HG03025 (cell line): ENCODE measurements around the gene PRKCA.
"Not testable (repeated sequence)": the region's sequence is repeated elsewhere in the genome, so short reads cannot be mapped to it uniquely, and the experiment has no call there.

Experiments
- ATAC-seq: cut with Tn5 transposase; IDR thresholded peaks from one replicate; pipeline ENCODE4 v1.9.1; 2021; ENCODE audit warnings: mild to moderate bottlenecking, moderate library complexity; ENCODE audit not compliant: unreplicated experiment, low FRiP score

The PRKCA gene

DNA sequence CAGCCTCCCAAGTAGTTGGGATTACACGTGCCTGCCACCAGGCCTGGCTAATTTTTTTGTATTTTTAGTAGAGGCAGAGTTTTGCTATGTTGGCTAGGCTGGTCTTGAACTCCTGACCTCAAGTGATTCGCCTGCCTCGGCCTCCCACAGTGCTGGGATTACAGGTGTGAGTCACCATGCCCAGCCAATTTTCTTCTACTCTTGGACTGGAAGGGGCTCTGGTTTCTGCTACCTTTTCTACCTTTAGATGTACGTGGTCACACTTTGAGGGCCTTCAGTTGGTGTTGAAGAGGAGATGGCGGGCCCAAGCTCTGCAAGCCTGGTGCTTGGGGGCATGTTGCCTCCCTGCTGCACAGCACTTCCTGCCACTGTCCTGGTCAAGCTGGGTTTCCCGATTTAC is 173.6 kb downstream of the PRKCA start:
- no peak for ATAC-seq

DNA sequence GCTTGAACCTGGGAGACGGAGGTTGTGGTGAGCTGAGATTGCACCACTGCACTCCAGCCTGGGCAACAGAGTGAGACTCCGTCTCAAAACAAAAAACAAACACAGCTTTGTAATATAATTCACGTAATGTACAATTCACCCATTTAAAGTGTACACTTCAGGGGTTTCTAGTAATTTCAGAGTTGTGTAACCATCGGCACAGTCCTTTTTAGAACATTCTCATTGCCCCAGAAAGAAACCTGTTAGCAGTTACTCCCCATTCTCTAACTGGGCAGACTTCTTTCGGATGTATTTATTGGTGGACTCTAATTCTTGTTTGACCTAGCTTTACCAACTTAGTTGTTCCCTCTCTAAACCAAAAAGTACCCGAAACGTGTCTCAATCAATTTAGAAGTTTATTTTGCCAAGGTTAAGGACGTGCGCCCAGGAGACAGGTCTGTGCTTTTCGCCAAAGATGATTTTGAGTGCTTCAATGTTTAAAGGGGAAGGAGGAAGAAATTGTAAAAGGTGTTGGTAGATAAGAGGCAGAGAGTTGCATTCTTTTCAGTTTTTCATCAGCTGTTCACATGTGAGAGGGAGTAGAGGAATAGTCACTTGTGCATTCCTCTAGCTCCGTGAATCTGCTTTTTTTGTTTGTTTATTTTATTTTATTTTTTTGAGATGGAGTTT is 175.3 kb downstream of the PRKCA start:
- no peak for ATAC-seq

DNA sequence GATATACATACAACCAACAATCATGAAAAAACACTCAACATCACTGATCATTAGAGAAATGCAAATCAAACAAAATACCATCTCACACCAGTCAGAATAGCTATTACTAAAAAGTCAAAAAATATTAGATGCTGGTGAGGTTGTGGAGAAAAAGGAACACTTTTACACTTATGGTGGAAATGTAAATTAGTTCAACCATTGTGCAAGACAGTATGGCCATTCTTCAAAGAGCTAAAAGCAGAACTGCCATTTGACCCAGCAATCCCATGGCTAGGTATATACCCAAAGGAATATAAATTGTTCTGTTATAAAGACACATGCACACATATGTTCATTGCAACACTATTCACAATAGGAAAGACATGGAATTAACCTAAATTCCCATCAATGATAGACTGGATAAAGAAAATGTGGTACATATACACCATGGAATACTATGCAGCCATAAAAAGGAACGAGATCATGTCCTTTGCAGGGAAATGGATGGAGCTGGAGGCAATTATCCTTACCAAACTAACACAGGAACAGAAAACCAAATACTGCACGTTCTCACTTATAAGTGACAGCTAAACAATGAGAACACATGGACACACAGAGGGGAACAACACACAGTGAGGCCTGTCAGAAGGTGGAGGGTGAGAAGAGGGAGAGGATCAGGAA is 176.9 kb downstream of the PRKCA start:
- ATAC-seq = not testable (repeated sequence)

DNA sequence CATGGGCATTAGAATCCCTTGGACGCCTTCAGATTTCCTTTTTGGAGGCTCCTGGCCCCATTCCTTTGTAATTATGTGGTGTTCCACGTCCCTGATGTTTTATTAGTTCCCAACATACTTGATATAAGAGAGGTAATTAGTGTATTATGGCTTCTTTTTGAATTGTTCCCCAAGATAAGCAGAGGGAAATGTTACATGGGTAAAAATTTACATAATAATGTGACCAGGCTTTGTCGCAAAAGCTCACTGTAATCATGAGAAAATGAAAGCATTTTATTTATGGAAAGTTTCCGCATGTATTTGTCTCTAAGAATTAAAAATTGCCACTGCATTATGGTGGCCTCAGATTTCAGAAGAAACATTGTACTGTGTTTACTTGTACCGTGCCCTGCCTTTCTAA is 177.8 kb downstream of the PRKCA start:
- ATAC-seq = no peak

DNA sequence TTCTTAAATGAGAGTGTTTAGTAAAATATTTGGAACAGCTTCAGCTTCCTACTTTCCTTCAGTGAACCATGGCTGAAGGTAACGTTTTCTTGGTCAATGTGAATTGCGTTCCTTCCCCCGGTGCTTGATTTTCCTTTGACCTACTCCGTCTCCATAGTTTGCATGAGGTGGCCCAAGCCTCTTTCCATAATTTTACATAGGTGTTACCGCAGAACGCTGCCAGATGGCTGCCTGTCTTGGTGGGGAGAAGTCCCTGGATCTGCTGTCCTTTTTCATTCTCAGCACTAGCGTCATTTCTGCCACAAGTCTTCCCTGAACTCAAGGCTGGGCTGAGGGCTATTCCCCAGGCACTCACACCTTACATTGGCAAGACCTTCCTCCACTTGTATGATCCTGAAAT is 178.4 kb downstream of the PRKCA start:
- no peak for ATAC-seq

DNA sequence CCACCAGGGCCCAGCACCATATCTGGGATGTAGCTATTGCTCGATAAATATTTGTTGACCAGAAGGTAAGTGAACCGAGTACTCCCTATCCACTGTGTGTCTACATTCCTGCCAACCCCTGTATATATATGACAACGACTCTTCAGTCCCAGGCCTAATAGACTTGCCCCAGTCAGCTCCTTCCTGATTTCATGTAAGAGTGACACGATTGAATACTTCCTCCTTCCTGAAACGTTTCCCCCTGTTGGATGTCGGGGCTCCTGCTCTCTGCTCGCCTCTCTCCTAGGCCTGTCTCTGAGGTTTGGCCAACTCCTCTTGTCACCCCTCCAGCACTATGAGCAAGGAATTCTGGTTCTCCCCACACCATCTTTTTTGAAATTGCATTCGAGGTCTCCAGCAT is 178.9 kb downstream of the PRKCA start:
- ATAC-seq = no peak

DNA sequence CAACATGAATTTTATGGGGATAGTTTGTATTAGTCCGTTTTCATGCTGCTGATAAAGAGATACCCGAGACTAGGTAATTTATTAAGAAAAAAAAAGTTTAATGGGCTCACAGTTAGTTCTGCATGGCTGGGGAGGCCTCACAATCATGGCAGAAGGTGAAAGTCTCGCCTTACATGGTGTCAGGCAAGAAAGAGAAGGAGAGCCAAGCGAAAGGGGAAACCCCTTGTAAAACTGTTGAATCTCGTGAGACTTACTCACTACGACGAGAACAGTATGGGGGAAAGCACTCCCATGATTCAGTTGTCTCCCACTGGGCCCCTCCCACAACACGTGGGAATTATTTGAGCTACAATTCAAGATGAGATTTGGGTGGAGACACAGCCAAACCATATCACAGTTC is 181.5 kb downstream of the PRKCA start:
- no peak for ATAC-seq

DNA sequence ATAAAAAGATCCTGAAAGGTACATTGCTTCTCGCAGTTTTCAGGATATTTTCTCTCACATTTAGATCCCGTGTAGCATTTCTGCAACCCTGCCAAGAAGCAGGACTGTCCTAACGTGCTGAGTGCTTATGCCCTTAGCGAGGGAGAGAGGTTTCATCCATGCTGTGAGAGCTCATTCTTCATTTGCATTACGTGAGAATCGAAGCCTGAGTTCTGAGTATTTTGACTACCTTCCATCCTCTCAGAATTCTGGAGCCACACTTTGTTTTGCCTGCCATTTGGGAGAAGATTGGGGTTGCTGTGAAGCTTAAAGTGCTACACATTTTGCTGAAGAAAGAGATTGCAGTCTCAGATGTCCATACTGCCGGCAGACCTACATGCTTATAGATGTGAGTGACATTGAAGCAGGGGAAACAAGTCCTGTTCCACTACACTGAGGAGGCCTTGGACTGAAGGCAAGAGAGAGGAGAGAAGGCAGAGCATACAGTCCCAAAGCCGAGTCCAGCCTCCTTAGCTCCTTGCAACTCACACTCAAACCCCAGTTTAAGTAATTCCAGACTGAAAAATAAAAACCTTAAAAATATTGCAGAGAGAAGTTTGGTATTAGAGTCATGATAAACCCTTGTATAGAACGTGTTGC is 183.0 kb downstream of the PRKCA start:
- ATAC-seq = no peak

DNA sequence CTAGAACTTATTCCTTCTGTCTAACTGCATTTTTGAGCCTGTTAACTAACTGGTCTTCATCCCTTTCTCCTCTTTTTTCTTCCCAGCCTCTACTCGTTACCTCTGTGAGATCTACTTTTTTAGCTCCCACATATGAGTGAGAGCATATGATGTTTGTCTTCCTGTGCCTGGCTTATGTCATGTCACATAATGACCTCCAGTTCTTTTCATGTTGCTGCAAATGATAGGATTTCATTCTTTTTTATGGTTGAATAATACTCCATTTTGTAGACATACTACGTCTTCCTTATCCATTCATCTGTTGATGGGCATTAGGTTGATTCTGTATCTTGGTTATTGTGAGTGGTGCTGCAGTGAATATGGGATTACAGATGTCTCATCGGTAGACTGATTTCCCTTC is 184.7 kb downstream of the PRKCA start:
- ATAC-seq = no peak

DNA sequence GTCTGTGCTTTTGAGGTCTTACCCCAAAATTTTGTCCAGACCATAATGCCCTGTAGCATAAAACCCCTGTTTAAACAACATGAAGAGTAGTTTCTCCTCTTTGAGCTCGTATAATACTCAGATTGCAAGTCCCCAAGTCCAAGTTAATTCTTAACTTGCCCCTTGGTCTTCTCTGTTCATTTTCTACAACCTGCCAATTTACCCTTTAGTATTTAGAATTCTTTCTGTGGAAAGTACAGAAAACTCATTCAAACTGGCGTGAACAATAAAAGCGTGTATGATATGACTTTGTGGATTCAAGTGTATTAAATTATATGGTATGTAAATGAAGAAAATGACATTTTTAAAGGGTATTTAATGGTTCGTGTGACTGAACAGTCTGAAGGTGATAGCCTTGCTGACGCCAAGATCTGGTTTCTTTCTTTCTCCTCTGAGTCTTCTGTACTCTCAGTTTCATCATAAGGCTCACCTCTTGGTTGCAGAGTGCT is 185.6 kb downstream of the PRKCA start:
- no peak for ATAC-seq

DNA sequence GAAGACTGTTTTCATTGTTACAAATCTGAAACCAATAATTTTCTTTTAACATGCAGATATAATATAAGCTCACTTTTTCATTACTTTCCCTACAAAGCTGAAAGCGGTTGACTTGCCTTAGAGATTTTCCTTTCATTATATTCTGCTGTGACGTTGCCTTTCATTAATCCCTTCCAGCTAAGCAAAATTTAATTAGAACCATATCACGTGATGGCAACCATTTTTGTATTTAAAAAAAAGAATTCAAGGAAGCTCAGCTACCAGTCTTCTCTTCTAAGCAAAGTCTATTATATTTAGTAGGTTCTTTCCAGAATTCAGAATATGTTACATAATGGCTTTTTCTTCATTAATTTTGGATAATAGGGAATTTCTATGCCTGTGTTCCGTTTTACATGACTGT is 186.5 kb downstream of the PRKCA start:
- ATAC-seq = no peak

DNA sequence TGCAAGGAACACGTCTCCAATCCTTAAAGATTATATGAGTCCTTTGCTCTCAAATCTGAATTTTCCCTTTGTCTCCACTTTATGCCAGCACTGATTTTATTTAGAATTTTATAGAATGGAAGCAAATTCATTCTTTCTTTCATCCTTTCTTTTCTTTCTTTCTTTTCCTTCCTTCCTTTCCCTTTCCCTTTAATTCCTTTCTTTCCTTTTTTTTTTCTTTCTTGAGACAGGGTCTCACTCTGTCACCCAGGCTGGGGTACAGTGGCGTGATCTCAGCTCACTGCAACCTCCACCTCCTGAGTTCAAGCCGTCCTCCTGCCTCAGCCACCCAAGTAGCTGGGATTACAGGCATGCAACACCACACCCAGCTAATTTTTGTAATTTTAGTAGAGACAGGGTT is 187.2 kb downstream of the PRKCA start:
- ATAC-seq = not testable (repeated sequence)

DNA sequence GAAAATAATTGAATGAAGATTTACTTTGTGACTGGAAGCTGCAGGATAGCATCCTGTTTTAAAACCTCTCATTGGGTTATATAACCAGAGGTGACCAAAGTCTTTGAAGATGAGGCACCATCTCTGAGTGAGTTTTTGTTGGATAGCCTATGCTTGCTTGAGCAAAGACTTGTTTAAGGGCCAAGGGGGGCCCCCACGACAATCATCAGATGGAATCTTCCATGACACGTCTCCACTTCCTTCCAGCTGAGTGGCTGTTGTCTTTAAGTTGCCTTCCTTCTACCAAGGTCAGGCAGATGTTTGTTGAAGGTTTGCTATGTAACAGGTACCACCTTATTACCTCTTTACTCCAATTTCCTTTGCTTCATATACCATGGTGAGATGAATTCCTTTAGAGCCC is 188.8 kb downstream of the PRKCA start:
- ATAC-seq = no peak

DNA sequence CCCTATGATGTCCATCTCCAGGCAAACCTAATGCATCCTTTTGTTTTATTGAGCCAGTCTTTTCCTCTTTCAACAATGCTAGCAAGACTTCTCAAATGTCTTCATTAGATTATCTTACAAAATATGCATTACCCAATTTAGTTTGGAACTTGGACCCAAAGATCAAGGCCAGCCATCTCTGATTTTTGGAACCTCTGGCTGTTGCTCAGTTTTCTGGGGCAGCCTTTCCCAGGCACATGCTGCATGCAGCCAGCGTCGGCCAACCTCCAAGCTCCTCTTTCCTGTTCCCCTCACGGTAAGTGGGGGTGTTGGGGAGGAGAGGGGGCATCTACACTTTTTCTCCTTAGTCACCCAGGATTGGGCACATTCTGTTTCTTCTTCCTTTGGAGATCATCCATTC is 189.3 kb downstream of the PRKCA start:
- no peak for ATAC-seq

DNA sequence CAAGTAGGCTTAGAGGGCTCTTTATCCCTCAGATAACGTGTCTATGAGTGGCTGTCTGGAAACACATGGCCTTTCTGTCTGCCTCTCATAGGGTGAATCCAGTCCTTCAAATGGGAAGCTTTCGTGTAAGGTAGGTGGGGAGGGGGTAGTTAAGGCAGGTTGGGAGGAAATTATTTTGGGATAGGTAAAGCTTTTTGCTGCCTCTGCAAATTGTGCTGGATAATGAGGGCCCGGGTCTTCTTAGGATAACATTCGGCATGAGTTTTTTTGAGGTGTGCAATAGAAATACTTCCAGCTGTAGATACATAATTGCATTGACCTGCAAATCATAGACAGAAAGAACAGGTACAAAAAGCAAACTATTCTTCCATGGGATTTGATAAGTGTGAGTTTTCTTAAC is 189.7 kb downstream of the PRKCA start:
- no peak for ATAC-seq

DNA sequence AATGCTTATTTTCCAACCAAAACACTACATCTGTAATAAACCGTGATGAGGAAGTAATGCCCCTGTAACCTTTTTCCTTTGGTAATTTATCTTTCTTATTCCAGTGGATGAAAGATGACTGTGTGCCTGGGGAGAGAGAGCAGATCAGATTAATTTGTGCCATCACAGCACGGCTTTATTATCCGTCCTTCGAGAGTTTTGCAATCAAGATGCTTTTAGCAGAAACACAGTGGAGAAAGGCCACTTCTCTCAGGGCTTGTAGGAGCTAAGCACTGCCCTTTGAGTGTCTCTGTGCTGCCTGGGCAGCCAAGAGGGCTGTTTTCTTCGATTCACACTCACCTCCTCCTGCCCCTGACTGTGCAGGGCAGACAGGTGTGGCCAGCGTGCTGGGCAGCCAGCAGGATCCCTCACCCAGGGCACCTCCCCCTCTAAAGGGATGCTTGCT is 190.2 kb downstream of the PRKCA start:
- ATAC-seq = no peak

DNA sequence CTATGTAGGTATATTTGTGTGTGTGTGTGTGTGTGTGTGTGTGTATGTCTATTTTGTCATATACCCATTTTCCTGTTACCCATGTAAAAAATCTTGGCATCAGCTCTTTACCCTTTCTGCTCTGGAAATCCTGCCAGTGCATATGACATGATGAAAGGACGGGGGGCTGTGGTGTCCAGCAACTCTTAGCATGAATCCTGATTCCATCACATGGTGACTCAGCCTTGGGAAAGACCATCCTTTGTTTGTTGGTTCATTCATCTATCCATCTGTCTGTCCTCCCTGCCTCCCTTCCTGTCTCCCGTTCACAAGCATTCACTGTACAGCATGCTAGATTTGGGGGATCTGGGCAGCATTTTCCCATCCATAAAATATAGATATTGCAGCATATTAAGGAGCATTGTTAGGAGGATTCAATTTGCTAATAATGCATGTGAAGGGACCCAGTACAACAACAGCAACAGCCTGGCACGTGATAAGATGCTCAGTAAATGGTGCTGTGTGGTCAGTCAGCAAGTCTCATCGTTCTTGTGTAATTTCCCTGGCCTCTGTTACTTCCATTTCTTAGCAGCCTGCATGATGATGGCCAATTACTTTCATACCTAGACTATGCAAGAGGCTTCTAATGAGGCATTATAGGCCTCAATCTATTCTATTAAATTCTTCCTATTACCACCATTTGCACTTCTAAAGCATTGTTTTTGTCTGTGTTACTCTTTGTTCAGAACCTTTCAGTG is 191.0 kb downstream of the PRKCA start:
- ATAC-seq = no peak

DNA sequence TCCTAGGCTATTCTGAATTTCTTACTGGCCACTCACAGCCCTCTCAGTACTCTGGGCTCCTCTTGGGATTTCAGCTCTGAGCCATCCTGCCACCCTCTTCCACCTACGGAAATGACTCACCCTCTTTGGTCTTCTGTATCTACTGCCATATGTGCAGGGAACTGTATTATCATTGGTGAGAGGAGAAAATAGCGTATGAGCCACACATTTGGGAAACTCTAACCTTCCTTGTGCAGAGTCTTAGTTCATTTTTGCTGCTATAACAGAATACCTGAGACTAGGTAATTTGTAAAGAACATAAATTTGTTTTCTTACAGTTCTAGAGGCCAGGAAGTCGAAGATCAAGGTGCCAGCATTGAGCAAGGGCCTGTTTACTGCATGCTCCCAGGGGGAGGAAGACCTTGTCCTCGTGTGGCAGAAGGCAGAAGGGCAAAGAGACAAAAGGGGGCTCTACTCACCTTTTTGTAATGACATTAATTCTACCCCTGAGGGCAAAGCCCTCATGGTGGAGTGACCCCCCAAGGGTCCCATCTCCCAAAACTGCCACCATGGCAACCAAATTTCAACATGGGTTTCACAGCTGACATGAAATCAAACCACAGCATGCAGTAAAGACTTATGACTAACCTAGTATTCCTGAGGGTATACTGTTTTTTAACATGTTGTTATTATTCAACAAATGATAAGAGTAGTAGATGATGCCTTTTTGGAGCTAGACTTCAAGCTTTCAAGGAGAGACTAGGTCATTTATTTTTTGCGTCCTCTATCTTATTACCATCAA is 191.8 kb downstream of the PRKCA start:
- no peak for ATAC-seq

DNA sequence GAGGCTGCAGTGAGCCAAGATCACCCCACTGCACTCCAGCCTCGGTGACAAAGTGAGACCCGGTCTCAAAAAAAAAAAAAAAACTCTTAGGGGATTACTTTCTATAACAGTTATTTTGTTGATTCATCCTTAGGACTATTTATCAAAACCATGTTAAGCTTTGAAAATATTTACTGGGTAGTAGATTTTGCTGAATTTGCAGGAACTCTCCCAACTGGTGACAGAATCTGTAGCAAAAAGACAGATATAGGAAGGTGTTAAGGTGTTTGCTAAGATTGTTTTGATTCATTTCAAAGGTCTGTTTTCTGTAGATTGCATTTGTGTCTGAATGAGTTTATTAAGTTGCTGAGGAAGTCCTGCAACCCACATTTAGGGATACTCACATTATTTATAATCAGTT is 192.6 kb downstream of the PRKCA start:
- no peak for ATAC-seq

DNA sequence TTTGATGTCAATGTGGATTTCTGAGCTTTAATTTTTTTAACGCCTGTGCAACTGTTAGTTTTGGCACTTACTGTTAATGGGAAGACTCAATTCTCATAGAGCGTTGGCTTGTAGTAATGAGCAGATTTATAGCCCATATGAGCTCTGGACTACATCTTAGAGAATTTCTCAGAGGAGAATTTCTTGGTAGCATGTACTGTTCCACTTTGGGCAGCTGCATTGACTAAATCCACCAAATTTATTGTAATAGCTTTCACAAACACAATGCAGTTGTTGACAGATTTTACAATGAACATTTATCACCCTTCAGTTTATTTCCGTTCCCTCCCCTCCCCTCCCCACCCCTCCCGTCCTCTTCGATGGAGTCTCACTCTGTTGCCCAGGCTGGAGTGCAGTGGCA is 193.9 kb downstream of the PRKCA start:
- no peak for ATAC-seq
